Loucy (cell line): Measurements from ENCODE around the gene C3orf49.

ENCODE experiments used
- H2AFZ ChIP-seq: fragments of 200-600 bp; sonication (generic); 2 replicates; pipeline ENCODE4 v1.6.0; 2016; ENCODE audit warnings: antibody characterized with exemption, mild to moderate bottlenecking, low read length, moderate library complexity
- H3F3A ChIP-seq: fragments of 200-600 bp; 2 replicates; pipeline ENCODE4 v1.6.0; 2016; ENCODE audit warnings: antibody characterized with exemption, low read depth, mild to moderate bottlenecking
- H3K27me3 ChIP-seq: fragments of 200-600 bp; sonication (generic); 2 replicates; pipeline ENCODE4 v1.6.1; 2014; ENCODE audit warnings: low read length, mild to moderate bottlenecking; ENCODE audit not compliant: insufficient read depth, poor library complexity, severe bottlenecking
- H3K36me3 ChIP-seq: fragments of 200-600 bp; sonication (generic); 2 replicates; pipeline ENCODE4 v1.6.1; 2016; ENCODE audit warnings: low read length; ENCODE audit not compliant: insufficient read depth
- H3K4me1 ChIP-seq: fragments of 200-600 bp; sonication (generic); 2 replicates; pipeline ENCODE4 v1.5.1; 2014; ENCODE audit warnings: low read length, mild to moderate bottlenecking; ENCODE audit not compliant: insufficient read depth, poor library complexity, severe bottlenecking
- H3K4me2 ChIP-seq: fragments of 200-600 bp; sonication (generic); 2 replicates; pipeline ENCODE4 v1.6.0; 2014; ENCODE audit warnings: antibody characterized with exemption, low read length, low read depth, mild to moderate bottlenecking; ENCODE audit not compliant: poor library complexity, severe bottlenecking
- H3K4me3 ChIP-seq: fragments of 200-600 bp; sonication (generic); 2 replicates; pipeline ENCODE4 v1.5.1; 2014; ENCODE audit warnings: low read length, mild to moderate bottlenecking, mixed read lengths; ENCODE audit not compliant: poor library complexity, severe bottlenecking
- H3K79me2 ChIP-seq: fragments of 200-600 bp; sonication (generic); 2 replicates; pipeline ENCODE4 v1.6.1; 2014; ENCODE audit warnings: low read length; ENCODE audit not compliant: insufficient read depth
- H3K9ac ChIP-seq: fragments of 200-600 bp; sonication (generic); 2 replicates; pipeline ENCODE4 v1.6.0; 2014; ENCODE audit warnings: mild to moderate bottlenecking, low read depth, low read length, moderate library complexity; ENCODE audit not compliant: poor library complexity, severe bottlenecking
- H3K9me2 ChIP-seq: fragments of 200-600 bp; sonication (generic); replicated peaks from 2 replicates; pipeline ENCODE4 v1.6.1; 2016; ENCODE audit warnings: low read depth, low read length, mixed read lengths
- H3K9me3 ChIP-seq: fragments of 200-600 bp; sonication (generic); 2 replicates; pipeline ENCODE4 v1.6.1; 2014; ENCODE audit warnings: mild to moderate bottlenecking, antibody characterized with exemption, low read length, low read depth; ENCODE audit not compliant: insufficient read depth
- H4K20me1 ChIP-seq: fragments of 200-600 bp; sonication (generic); 2 replicates; pipeline ENCODE4 v1.6.0; 2014; ENCODE audit warnings: antibody characterized with exemption, low read length, mild to moderate bottlenecking; ENCODE audit not compliant: insufficient read depth, poor library complexity, severe bottlenecking
- CTCF ChIP-seq: fragments of 200-600 bp; sonication (generic); conservative IDR thresholded peaks from 2 replicates; pipeline ENCODE4 v1.5.1; 2014; ENCODE audit warnings: mild to moderate bottlenecking, antibody characterized with exemption, low read length
- EZH2phosphoT487 ChIP-seq: fragments of 200-600 bp; IDR thresholded peaks from 2 replicates; pipeline ENCODE4 v1.6.1; 2018; ENCODE audit warnings: antibody characterized with exemption, mild to moderate bottlenecking, moderate library complexity, borderline replicate concordance

The C3orf49 gene

GRCh38 chr3:63860776-63861175 is 41.7 kb downstream of the C3orf49 start:
- peaks cover 36% of the 10 kb centered on the region for H3K4me1 ChIP-seq
- TF ChIP-seq CTCF (no peak), EZH2phosphoT487 (no peak)
- H3K27me3 ChIP-seq: peaks cover 6% of the 10 kb centered on the region
- peaks cover 14% of the 10 kb centered on the region for H4K20me1 ChIP-seq
- H3F3A ChIP-seq: no peaks in the 10 kb centered on the region
- H3K36me3 ChIP-seq: no peaks in the 10 kb centered on the region
- no peak overlapping the region for H3K4me3 ChIP-seq
- H2AFZ ChIP-seq: no peak overlapping the region
- no peaks in the 10 kb centered on the region for H3K9me3 ChIP-seq
- H3K9ac ChIP-seq: no peak overlapping the region
- H3K79me2 ChIP-seq: peaks cover 87% of the 10 kb centered on the region
- peak overlapping the region; percentile 76 for H3K4me2 ChIP-seq
- no peaks in the 10 kb centered on the region for H3K9me2 ChIP-seq

GRCh38 chr3:63861306-63861705 is 42.2 kb downstream of the C3orf49 start:
- no peaks in the 10 kb centered on the region for H3K36me3 ChIP-seq
- TF ChIP-seq CTCF (no peak), EZH2phosphoT487 (no peak)
- H3K9ac ChIP-seq: no peak overlapping the region
- H3K9me3 ChIP-seq: no peaks in the 10 kb centered on the region
- peaks cover 19% of the 10 kb centered on the region for H4K20me1 ChIP-seq
- H3F3A ChIP-seq: no peaks in the 10 kb centered on the region
- peak overlapping the region; percentile 76 for H3K4me2 ChIP-seq
- no peak overlapping the region for H3K4me3 ChIP-seq
- H3K27me3 ChIP-seq: peaks cover 6% of the 10 kb centered on the region
- no peaks in the 10 kb centered on the region for H3K9me2 ChIP-seq
- H3K79me2 ChIP-seq: peaks cover 87% of the 10 kb centered on the region
- H3K4me1 ChIP-seq: peaks cover 37% of the 10 kb centered on the region
- H2AFZ ChIP-seq: no peak overlapping the region

DNA sequence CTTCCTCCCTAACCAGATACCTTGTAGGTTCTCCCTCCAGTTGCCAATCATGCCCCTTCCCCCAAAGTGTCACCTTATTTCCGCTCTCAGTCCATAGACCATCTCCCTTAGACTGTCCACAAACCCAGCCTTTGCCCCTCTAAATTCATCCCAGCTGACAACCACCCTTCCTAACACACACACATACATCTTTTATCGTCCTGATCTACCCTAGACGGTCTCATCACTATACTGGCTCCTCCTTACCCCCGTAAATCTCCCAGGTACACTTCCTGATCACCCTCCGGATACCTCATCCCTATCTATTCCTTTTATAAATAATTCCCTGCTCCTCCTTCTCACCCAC is 43.7 kb downstream of the C3orf49 start:
- H3K27me3 ChIP-seq: peaks cover 6% of the 10 kb centered on the region
- peak overlapping the region; percentile 96 for H3K9ac ChIP-seq
- H3K9me3 ChIP-seq: no peaks in the 10 kb centered on the region
- H2AFZ ChIP-seq: peak overlapping the region; percentile 85
- no peaks in the 10 kb centered on the region for H3F3A ChIP-seq
- no peaks in the 10 kb centered on the region for H3K36me3 ChIP-seq
- no peak for TF ChIP-seq CTCF
- TF ChIP-seq EZH2phosphoT487: no peak
- no peaks in the 10 kb centered on the region for H3K9me2 ChIP-seq
- H4K20me1 ChIP-seq: peaks cover 30% of the 10 kb centered on the region
- H3K4me2 ChIP-seq: peak overlapping the region; percentile 76
- peaks cover 89% of the 10 kb centered on the region for H3K79me2 ChIP-seq
- peaks cover 47% of the 10 kb centered on the region for H3K4me1 ChIP-seq
- peak overlapping the region; percentile 83 for H3K4me3 ChIP-seq
